CD4-positive, alpha-beta T cell treated with Interleukin-6 at 100 ng/mL for 8 hours (primary cell): ENCODE measurements around the gene TUBB8.
"Not testable (repeated sequence)": the region's sequence is repeated elsewhere in the genome, so short reads cannot be mapped to it uniquely, and the experiment has no call there.

Experiments used
- DNase-seq: peaks from one replicate; pipeline ENCODE4 v3.0.0-alpha.2; 2020; ENCODE audit warnings: mixed read lengths, low spot score

TUBB8 gene

GRCh38 chr10:47864-48263 is 1.2 kb downstream of the TUBB8 start:
- not testable (repeated sequence) for DNase-seq

GRCh38 chr10:13315-13635 is 35.8 kb downstream of the TUBB8 start:
- DNase-seq, result not testable (repeated sequence)

GRCh38 chr10:12444-13314 is 36.4 kb downstream of the TUBB8 start:
- not testable (repeated sequence) for DNase-seq

- DNase-seq, result not testable (repeated sequence)
These were observed 37.8 kb downstream of the TUBB8 start for GRCh38 chr10:11260-11659.

GRCh38 chr10:10261-10971 is 38.7 kb downstream of the TUBB8 start:
- not testable (repeated sequence) for DNase-seq
